ENCODE measurements around the gene RBM44.

DNA sequence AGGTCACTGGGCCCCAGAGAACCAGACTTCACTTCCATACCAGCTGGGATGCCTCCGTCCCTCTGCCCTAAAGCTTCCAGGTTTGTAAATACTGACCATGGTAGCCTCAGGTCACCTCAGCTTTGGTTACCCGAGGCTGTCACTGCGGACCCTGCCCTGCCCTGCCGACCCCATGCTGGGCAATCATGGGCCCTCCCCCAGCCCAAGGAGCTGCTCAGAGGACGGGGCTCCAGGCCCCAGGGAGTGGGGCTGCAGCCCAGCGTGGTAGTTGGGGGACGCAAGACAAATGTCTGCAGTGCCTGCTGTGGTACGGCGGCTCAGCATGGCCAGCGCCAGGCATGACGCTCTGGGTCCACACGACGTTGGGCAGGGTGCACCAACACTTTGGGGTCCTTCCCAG lies 86.1 kb downstream of the RBM44 start:
- TF ChIP-seq ZNF792 (tag by site-specific recombination; IDR thresholded peaks at IDR 0.05), result no peak
- TF ChIP-seq CTCF (tag by site-specific recombination; IDR thresholded peaks at IDR 0.05), result no peak
- TF ChIP-seq ZNF555 (tag by site-specific recombination; conservative IDR thresholded peaks at IDR 0.05), result no peak
- no peak for TF ChIP-seq ZNF19 (tag by site-specific recombination; IDR thresholded peaks at IDR 0.05; ENCODE audit: low read depth)
- TF ChIP-seq ZNF707 (tag by site-specific recombination; IDR thresholded peaks at IDR 0.05), result no peak
- TF ChIP-seq, protein P1, sequence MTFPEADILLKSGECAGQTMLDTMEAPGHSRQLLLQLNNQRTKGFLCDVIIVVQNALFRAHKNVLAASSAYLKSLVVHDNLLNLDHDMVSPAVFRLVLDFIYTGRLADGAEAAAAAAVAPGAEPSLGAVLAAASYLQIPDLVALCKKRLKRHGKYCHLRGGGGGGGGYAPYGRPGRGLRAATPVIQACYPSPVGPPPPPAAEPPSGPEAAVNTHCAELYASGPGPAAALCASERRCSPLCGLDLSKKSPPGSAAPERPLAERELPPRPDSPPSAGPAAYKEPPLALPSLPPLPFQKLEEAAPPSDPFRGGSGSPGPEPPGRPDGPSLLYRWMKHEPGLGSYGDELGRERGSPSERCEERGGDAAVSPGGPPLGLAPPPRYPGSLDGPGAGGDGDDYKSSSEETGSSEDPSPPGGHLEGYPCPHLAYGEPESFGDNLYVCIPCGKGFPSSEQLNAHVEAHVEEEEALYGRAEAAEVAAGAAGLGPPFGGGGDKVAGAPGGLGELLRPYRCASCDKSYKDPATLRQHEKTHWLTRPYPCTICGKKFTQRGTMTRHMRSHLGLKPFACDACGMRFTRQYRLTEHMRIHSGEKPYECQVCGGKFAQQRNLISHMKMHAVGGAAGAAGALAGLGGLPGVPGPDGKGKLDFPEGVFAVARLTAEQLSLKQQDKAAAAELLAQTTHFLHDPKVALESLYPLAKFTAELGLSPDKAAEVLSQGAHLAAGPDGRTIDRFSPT (tag by site-specific recombination; IDR thresholded peaks at IDR 0.05), result no peak
- no peak for TF ChIP-seq REPIN1 (tag by site-specific recombination; IDR thresholded peaks at IDR 0.05; ENCODE audit: low read depth)
- TF ChIP-seq, protein P2, sequence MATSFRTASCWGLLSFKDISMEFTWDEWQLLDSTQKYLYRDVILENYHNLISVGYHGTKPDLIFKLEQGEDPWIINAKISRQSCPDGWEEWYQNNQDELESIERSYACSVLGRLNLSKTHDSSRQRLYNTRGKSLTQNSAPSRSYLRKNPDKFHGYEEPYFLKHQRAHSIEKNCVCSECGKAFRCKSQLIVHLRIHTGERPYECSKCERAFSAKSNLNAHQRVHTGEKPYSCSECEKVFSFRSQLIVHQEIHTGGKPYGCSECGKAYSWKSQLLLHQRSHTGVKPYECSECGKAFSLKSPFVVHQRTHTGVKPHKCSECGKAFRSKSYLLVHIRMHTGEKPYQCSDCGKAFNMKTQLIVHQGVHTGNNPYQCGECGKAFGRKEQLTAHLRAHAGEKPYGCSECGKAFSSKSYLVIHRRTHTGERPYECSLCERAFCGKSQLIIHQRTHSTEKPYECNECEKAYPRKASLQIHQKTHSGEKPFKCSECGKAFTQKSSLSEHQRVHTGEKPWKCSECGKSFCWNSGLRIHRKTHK (tag by site-specific recombination; IDR thresholded peaks at IDR 0.05), result no peak
- no peak for TF ChIP-seq ZNF169 (tag by site-specific recombination; IDR thresholded peaks at IDR 0.05)
- TF ChIP-seq PRDM1 (tag by site-specific recombination; IDR thresholded peaks at IDR 0.05), result no peak
- TF ChIP-seq ZNF140 (tag by site-specific recombination; IDR thresholded peaks at IDR 0.05), result no peak
- TF ChIP-seq, protein P3, sequence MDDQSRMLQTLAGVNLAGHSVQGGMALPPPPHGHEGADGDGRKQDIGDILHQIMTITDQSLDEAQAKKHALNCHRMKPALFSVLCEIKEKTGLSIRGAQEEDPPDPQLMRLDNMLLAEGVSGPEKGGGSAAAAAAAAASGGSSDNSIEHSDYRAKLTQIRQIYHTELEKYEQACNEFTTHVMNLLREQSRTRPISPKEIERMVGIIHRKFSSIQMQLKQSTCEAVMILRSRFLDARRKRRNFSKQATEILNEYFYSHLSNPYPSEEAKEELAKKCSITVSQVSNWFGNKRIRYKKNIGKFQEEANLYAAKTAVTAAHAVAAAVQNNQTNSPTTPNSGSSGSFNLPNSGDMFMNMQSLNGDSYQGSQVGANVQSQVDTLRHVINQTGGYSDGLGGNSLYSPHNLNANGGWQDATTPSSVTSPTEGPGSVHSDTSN (CRISPR knock-in tag; IDR thresholded peaks at IDR 0.05), result no peak
- no peak for TF ChIP-seq ZNF114 (tag by site-specific recombination; IDR thresholded peaks at IDR 0.05)
- TF ChIP-seq ZNF514 (tag by site-specific recombination; IDR thresholded peaks at IDR 0.05), result no peak

Data from HEK293 (cell line).